K562 (cell line): ENCODE measurements around the gene OARD1. TPM values are rescaled to one million over a fixed set of nuclear protein-coding genes. Genes with fewer than 3 reads are reported as not detected.

ENCODE experiments used
- ATAC-seq: fragments of 200-7000 bp; cut with Tn5 transposase; 3 replicates; pipeline ENCODE4 v1.9.1; 2020; ENCODE audit warnings: moderate library complexity
- BruUV-seq: library from RNA; stranded (reverse); fragments of 400-500 nt; replicated peaks from 2 replicates; lab custom pipeline; 2021; lab: Mats Ljungman, UMichigan
- CTCF ChIA-PET: fragments of 300-600 bp; formaldehyde crosslinking; extraction: SDS; loops from one replicate; lab custom pipeline; 2021; ENCODE audit warnings: low intra/inter-chr PET ratio; lab: Yijun Ruan, JAX
- POLR2A ChIA-PET: fragments of 300-600, 350-650 bp; sonication (Branson Sonifier 250); formaldehyde crosslinking; extraction: SDS; loops from one replicate; lab custom pipeline; 2021; ENCODE audit warnings: antibody characterized with exemption, inconsistent platforms; lab: Yijun Ruan, JAX
- DNase-seq, 4 experiments: peaks; one replicate each; pipeline versions ENCODE4 v3.0.0 to v3.0.0-alpha.2; 2011 to 2018; ENCODE audit warnings: low spot score in 3 of 4, mixed read lengths in 3 of 4; ENCODE audit errors: extremely low read depth in 1 of 4
- FAIRE-seq: peaks from 2 replicates; lab custom pipeline; 2011; peaks lifted over from hg19 to GRCh38; lab: Jason Lieb, UNC
- H2AFZ ChIP-seq: 2 replicates; pipeline ENCODE4 v1.6.0; 2011; ENCODE audit warnings: low read depth, low read length, control low read depth, inconsistent platforms
- H3K27ac ChIP-seq: fragments of 200-600 bp; 3 replicates; pipeline ENCODE4 v1.8.0; 2011; ENCODE audit warnings: low read depth, mild to moderate bottlenecking, control low read depth, inconsistent platforms, low read length, moderate library complexity, mixed read lengths; ENCODE audit errors: extremely low read depth
- H3K27me3 ChIP-seq, 2 experiments: fragments of 300-600 bp in 1 of 2; 2 replicates in 1 of 2; 3 replicates in 1 of 2; pipeline versions ENCODE4 v1.6.0 to v1.8.0; 2011; ENCODE audit warnings: inconsistent platforms in 2 of 2, low read length in 2 of 2, mild to moderate bottlenecking in 1 of 2, mixed read lengths in 1 of 2, moderate library complexity in 1 of 2; ENCODE audit not compliant: control insufficient read depth in 2 of 2, insufficient read depth in 2 of 2
- H3K36me3 ChIP-seq: fragments of 300-600 bp; 3 replicates; pipeline ENCODE4 v1.8.0; 2011; ENCODE audit warnings: mild to moderate bottlenecking, low read length, inconsistent platforms; ENCODE audit not compliant: control insufficient read depth, insufficient read depth
- H3K4me1 ChIP-seq, 2 experiments: fragments of 200-600 bp in 1 of 2; replicated peaks in 1 of 2; 2 replicates in 1 of 2; 3 replicates in 1 of 2; pipeline versions ENCODE4 v1.5.1 to v1.8.0; 2011; ENCODE audit warnings: inconsistent platforms in 2 of 2, low read length in 2 of 2, mild to moderate bottlenecking in 1 of 2, mixed read lengths in 1 of 2, moderate library complexity in 1 of 2; ENCODE audit not compliant: control insufficient read depth in 2 of 2, insufficient read depth in 2 of 2
- H3K4me2 ChIP-seq: 2 replicates; pipeline ENCODE4 v1.6.1; 2011; ENCODE audit warnings: low read length, control low read depth, inconsistent platforms, mixed read lengths; ENCODE audit not compliant: insufficient read depth
- H3K4me3 ChIP-seq: fragments of 200-600 bp; sonication (generic), shearing (Covaris generic); 2 replicates; pipeline ENCODE4 v1.5.1; 2016; ENCODE audit warnings: control low read depth, inconsistent platforms
- H3K79me2 ChIP-seq: fragments of 200-600 bp; 3 replicates; pipeline ENCODE4 v1.8.0; 2011; ENCODE audit warnings: low read length, inconsistent platforms; ENCODE audit not compliant: control insufficient read depth, insufficient read depth
- H3K9ac ChIP-seq, 2 experiments: 2 replicates each; pipeline versions ENCODE4 v1.6.0 to v1.6.1; 2011; ENCODE audit warnings: low read depth in 2 of 2, low read length in 2 of 2, control low read depth in 1 of 2, inconsistent platforms in 1 of 2, mild to moderate bottlenecking in 1 of 2, mixed read lengths in 1 of 2; ENCODE audit not compliant: insufficient read depth in 1 of 2
- H3K9me1 ChIP-seq: one replicate; pipeline ENCODE4 v1.6.0; 2011; ENCODE audit warnings: inconsistent platforms, mild to moderate bottlenecking, low read length, moderate library complexity; ENCODE audit not compliant: control insufficient read depth, insufficient read depth
- H3K9me3 ChIP-seq: replicated peaks from 2 replicates; pipeline ENCODE4 v1.5.1; 2011; ENCODE audit warnings: low read depth, low read length, inconsistent platforms; ENCODE audit not compliant: control insufficient read depth, insufficient read depth
- H4K20me1 ChIP-seq: replicated peaks from 2 replicates; pipeline ENCODE4 v1.6.1; 2011; ENCODE audit warnings: low read length, inconsistent platforms, mixed read lengths; ENCODE audit not compliant: control insufficient read depth, insufficient read depth
- CBFA2T2 ChIP-seq: fragments of 450-650 bp; conservative IDR thresholded peaks from 2 replicates; pipeline ENCODE4 v1.6.1; 2017; ENCODE audit warnings: mild to moderate bottlenecking
- CEBPB ChIP-seq: fragments of 450-650 bp; IDR thresholded peaks from 2 replicates; pipeline ENCODE4 v1.6.1; 2016; ENCODE audit warnings: missing genetic modification characterization, missing compliant biosample characterization
- CEBPG ChIP-seq, 3 experiments: fragments of 200-800 bp in 1 of 3; sonication (Bioruptor generic) in 1 of 3; sonication (generic) in 1 of 3; formaldehyde crosslinking in 1 of 3; IDR thresholded peaks in 2 of 3; conservative IDR thresholded peaks in 1 of 3; 2 replicates each; pipeline versions ENCODE4 v1.6.1 to v1.8.0; 2016 to 2022; ENCODE audit warnings: missing compliant biosample characterization in 2 of 3, missing genetic modification characterization in 2 of 3, mild to moderate bottlenecking in 1 of 3, missing genetic modification reagents in 1 of 3
- EHMT2 ChIP-seq: fragments of 450-650 bp; IDR thresholded peaks from 2 replicates; pipeline ENCODE4 v1.6.1; 2018; ENCODE audit warnings: antibody characterized with exemption
- ERF ChIP-seq: fragments of 450-650 bp; formaldehyde crosslinking; IDR thresholded peaks from 2 replicates; pipeline ENCODE4 v1.4.0; 2020; ENCODE audit warnings: mild to moderate bottlenecking, mixed read lengths
- FOXP1 ChIP-seq: sonication (generic); formaldehyde crosslinking; IDR thresholded peaks from 2 replicates; pipeline ENCODE4 v1.8.0; 2022; ENCODE audit warnings: mild to moderate bottlenecking, missing genetic modification reagents
- HCFC1 ChIP-seq: IDR thresholded peaks from 2 replicates; pipeline ENCODE4 v1.6.1; 2012; ENCODE audit warnings: low read depth, low read length, improper control_type of control experiment
- MAZ ChIP-seq, 2 experiments: fragments of 450-650 bp in 1 of 2; sonication (generic) in 1 of 2; formaldehyde crosslinking; IDR thresholded peaks in 1 of 2; conservative IDR thresholded peaks in 1 of 2; 2 replicates each; pipeline versions ENCODE4 v1.4.0 to v1.5.0; 2020; ENCODE audit warnings: mild to moderate bottlenecking in 1 of 2, missing genetic modification reagents in 1 of 2
- MEIS2 ChIP-seq: fragments of 450-650 bp; IDR thresholded peaks from 2 replicates; pipeline ENCODE4 v1.6.1; 2014; ENCODE audit warnings: mild to moderate bottlenecking; ENCODE audit not compliant: partially characterized antibody
- NFRKB ChIP-seq: fragments of 450-650 bp; IDR thresholded peaks from 2 replicates; pipeline ENCODE4 v1.6.1; 2016; ENCODE audit warnings: low read depth
- PTBP1 ChIP-seq: fragments of 200-400 bp; formaldehyde crosslinking; IDR thresholded peaks from 2 replicates; pipeline ENCODE4 v1.6.1; 2017; ENCODE audit warnings: low read depth, low read length
- RBFOX2 ChIP-seq: fragments of 200-400 bp; formaldehyde crosslinking; IDR thresholded peaks from 2 replicates; pipeline ENCODE4 v1.6.1; 2017; ENCODE audit warnings: low read depth, mild to moderate bottlenecking, low read length, moderate library complexity
- RCOR1 ChIP-seq, 2 experiments: IDR thresholded peaks; 2 replicates each; pipeline ENCODE4 v1.6.1; 2012; ENCODE audit warnings: low read depth in 2 of 2, low read length in 2 of 2, borderline replicate concordance in 1 of 2, improper control_type of control experiment in 1 of 2
- ZBTB8A ChIP-seq: fragments of 450-650 bp; IDR thresholded peaks from 2 replicates; pipeline ENCODE4 v1.6.1; 2018; ENCODE audit warnings: mild to moderate bottlenecking, moderate library complexity; ENCODE audit not compliant: partially characterized antibody
- ZFP30 ChIP-seq: fragments of 250-450 bp; sonication (Bioruptor Pico); IDR thresholded peaks from 2 replicates; pipeline ENCODE4 v1.8.0; 2022; ENCODE audit warnings: moderate library complexity, mild to moderate bottlenecking, inconsistent platforms, borderline replicate concordance
- ZNF175 ChIP-seq: fragments of 200-800 bp; sonication (Bioruptor generic); IDR thresholded peaks from 2 replicates; pipeline ENCODE4 v1.6.1; 2016; ENCODE audit warnings: low read depth, mild to moderate bottlenecking, missing genetic modification characterization, missing compliant biosample characterization
- ZNF347 ChIP-seq: fragments of 450-650 bp; formaldehyde crosslinking; IDR thresholded peaks from 2 replicates; pipeline ENCODE4 v1.4.0; 2020; ENCODE audit warnings: low read depth, mild to moderate bottlenecking, moderate library complexity
- ZNF57 ChIP-seq: fragments of 450-650 bp; formaldehyde crosslinking; IDR thresholded peaks from 2 replicates; pipeline ENCODE4 v1.4.0; 2020; ENCODE audit warnings: mild to moderate bottlenecking, moderate library complexity
- WGBS: fragments of 100-300 bp; shearing (Covaris generic); methylation state at CpG from one replicate; pipeline ENCODE4 v1.1.6; 2016; ENCODE audit warnings: low coverage, mixed read lengths; ENCODE audit not compliant: insufficient coverage; ENCODE audit errors: missing lambda C conversion rate; 5-methylcytosine and 5-hydroxymethylcytosine counted together
- in situ Hi-C: fragments of 300-500 bp; cut with MboI; formaldehyde crosslinking; loops from 4 replicates; pipeline ENCODE4 v1.15.0; 2018; ENCODE audit warnings: inconsistent platforms, mixed read lengths
- intact Hi-C: fragments of 100-400 bp; cut with micrococcal nuclease; formaldehyde crosslinking; loops from 2 replicates; pipeline ENCODE4 v1.14.2; 2022
- polyA plus RNA-seq, 8 experiments: library from polyadenylated mRNA; depleted of rRNA in 4 of 8; stranded (reverse) in 5 of 8; unstranded in 3 of 8; fragments of >200 nt; fragmentation: Nextera tagmentation in 2 of 8; fragmentation: Illumina TruSeq in 1 of 8; extraction: Ambion mirVana in 2 of 8; extraction: Trizol in 1 of 8; gene quantifications; 2 replicates each; pipeline versions ENCODE4 v1.2.1 to v1.2.3, GENCODE V29; 2011 to 2014; ENCODE audit warnings: inconsistent platforms in 1 of 8, missing spikeins in 1 of 8
- total RNA-seq, 7 experiments: library from RNA; depleted of rRNA in 6 of 7; stranded (reverse); fragments of >200 nt in 6 of 7; fragmentation: Illumina TruSeq in 2 of 7; extraction: Trizol in 2 of 7; gene quantifications; 2 replicates each; pipeline versions ENCODE4 v1.2.1 to v1.2.3, GENCODE V29; 2011 to 2021; ENCODE audit warnings: low replicate concordance in 1 of 7
- TF ChIP-seq, protein P1 (sequence below), 2 experiments: IDR thresholded peaks in 1 of 2; conservative IDR thresholded peaks in 1 of 2; 2 replicates each; pipeline ENCODE4 v1.6.1; 2016; ENCODE audit warnings: low read depth in 2 of 2, mild to moderate bottlenecking in 1 of 2, missing compliant biosample characterization in 1 of 2, missing genetic modification characterization in 1 of 2, moderate library complexity in 1 of 2

The OARD1 gene
- total and polyA plus RNA-seq, 9 of the 15 experiments (the other 6 are each of a cell fraction or from before 2014, with no cell fraction given): 43.4 to 88.3 (median 61.1) TPM

DNA sequence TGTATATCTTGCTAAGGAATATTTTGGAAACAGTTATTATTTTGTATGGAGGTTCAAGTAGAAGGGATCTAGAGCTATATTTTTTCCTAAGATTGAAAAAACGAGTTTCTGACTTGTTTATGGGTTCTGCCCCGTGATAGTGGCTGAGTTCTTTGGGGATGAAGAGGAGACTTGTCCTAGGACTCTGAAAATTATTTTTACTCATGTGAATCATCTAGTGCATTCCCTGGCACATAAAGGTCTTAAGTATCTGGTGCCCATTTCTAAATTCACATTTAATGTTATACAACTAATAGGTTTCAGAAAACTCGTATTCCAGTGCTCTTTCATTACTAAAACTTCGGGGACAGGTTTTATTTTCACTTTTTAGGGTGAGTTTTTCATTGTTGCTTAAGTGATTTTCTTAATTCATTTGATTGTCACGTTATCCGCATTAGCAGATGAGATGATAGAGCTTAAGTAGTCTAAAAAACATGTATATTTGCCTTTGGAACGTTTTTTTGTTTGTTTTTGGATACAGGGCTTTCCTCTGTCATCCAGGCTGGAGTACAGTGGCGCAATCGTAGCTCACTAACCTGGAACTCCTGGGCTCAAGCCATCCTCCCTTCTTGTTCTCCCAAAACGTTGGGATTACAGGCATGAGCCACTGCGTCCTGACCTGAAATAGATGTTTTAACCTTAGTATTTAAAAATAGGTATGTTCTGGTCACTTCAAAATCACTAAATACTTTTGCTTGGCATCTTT is 2.7 kb upstream of the OARD1 start:
- Histone ChIP-seq H3K9me1 (no peaks in the 10 kb centered on the region), H3K36me3 (peaks cover 30% of the 10 kb centered on the region), H3K9ac (peak overlapping the region; percentile 72 to 96; a peak in 3 of 4 replicates), H3K9me3 (no peaks in the 10 kb centered on the region), H3K4me3 (peak overlapping the region; percentile 83), H3K79me2 (peaks cover 76% of the 10 kb centered on the region), H3K27me3 (no peaks in the 10 kb centered on the region), H4K20me1 (no peaks in the 10 kb centered on the region), H3K4me2 (peak overlapping the region; percentile 99), H3K27ac (peak overlapping the region; percentile 94), H3K4me1 (peaks cover 9 to 21% of the 10 kb centered on the region in 2 experiments), H2AFZ (peak overlapping the region; percentile 75)
- intact Hi-C loops (loop anchor here (5.0 kb wide), 2 partner anchors 78 to 242 kb away; no protein-coding TSS in a partner anchor), in situ Hi-C loops (no loop called here)
- no peak for DNase-seq
- ATAC-seq: no peak
- WGBS: 15% methylated on average over 11 of the region's 11 CpGs
- POLR2A ChIA-PET: interaction anchor here (0.8 to 1.5 kb wide), 5 partner anchors 9 to 251 kb away, joined by 3 to 6 read pairs (median 3); no protein-coding TSS in a partner anchor
- no TSS peak for BruUV-seq
- CTCF ChIA-PET: interaction anchor here (0.5 kb wide), 1 partner anchor 11 kb away, joined by 3 read pairs; no protein-coding TSS in a partner anchor
- FAIRE-seq: peak; percentile 40
- TF ChIP-seq ZNF347: no peak
- TF ChIP-seq CBFA2T2: no peak
- TF ChIP-seq RBFOX2: no peak
- no peak for TF ChIP-seq ZNF175
- TF ChIP-seq ZNF57 (CRISPR knock-in tag): no peak
- no peak for TF ChIP-seq HCFC1
- no peak for TF ChIP-seq CEBPG (CRISPR knock-in tag; IDR thresholded peaks at IDR 0.05)
- TF ChIP-seq CEBPG (tag; conservative IDR thresholded peaks at IDR 0.05 in 1 of 2, IDR thresholded peaks at IDR 0.05 in 1 of 2): peak in 1 of 2 experiments; percentile 65; a peak in 2 of 4 replicates
- no peak for TF ChIP-seq NFRKB
- TF ChIP-seq ZBTB8A: no peak
- no peak for TF ChIP-seq FOXP1
- peak; percentile 84 for TF ChIP-seq CEBPB
- no peak for TF ChIP-seq PTBP1
- no peak for TF ChIP-seq RCOR1 (IDR thresholded peaks at IDR 0.05; ENCODE audit: borderline replicate concordance in 1 of 2, low read depth in 2 of 2, low read length in 2 of 2)
- 0 out of 4 replicates have a peak, but pooled peaks of 1 of the 2 experiments have one; percentile 13 for TF ChIP-seq MAZ (CRISPR knock-in tag; conservative IDR thresholded peaks at IDR 0.05 in 1 of 2, IDR thresholded peaks at IDR 0.05 in 1 of 2)
- no peak for TF ChIP-seq ZFP30
- TF ChIP-seq, protein P1, sequence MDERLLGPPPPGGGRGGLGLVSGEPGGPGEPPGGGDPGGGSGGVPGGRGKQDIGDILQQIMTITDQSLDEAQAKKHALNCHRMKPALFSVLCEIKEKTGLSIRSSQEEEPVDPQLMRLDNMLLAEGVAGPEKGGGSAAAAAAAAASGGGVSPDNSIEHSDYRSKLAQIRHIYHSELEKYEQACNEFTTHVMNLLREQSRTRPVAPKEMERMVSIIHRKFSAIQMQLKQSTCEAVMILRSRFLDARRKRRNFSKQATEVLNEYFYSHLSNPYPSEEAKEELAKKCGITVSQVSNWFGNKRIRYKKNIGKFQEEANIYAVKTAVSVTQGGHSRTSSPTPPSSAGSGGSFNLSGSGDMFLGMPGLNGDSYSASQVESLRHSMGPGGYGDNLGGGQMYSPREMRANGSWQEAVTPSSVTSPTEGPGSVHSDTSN (CRISPR knock-in tag; IDR thresholded peaks at IDR 0.05; ENCODE audit: low read depth): no peak
- TF ChIP-seq, protein P1 (tag; conservative IDR thresholded peaks at IDR 0.05; ENCODE audit: low read depth): no peak
- no peak for TF ChIP-seq EHMT2
- peak; percentile 1 for TF ChIP-seq MEIS2
- TF ChIP-seq ERF (CRISPR knock-in tag): no peak
